ENCODE data around the gene RALGDS. TPM values are rescaled to one million over a fixed set of nuclear protein-coding genes. Genes with fewer than 3 reads are reported as not detected.

Gene RALGDS
- total and polyA plus RNA-seq, 9 of the 15 experiments (the other 6 are each of a cell fraction or from before 2014, with no cell fraction given) = 0.75 to 43.3 (median 27.1) TPM

GRCh38 chr9:133107245-133107722, 13.8 kb downstream of the RALGDS start:
- WGBS (ENCODE audit: insufficient coverage, low coverage, missing lambda C conversion rate) = 91% methylated on average over 7 of the region's 13 CpGs
- in situ Hi-C loops (cut with MboI) (loop anchor here (5.0 kb wide), 1 partner anchor 40 kb away; no protein-coding TSS in a partner anchor), intact Hi-C loops (cut with micrococcal nuclease) (no loop called here)
- 0 out of 4 replicates have a peak overlapping the region, but pooled peaks of 1 of the 2 experiments have one; percentile 45 for H3K9ac ChIP-seq (ENCODE audit: insufficient read depth in 1 of 2, low read depth in 2 of 2, low read length in 2 of 2)
- H3K27me3 ChIP-seq (ENCODE audit: control insufficient read depth in 2 of 2, insufficient read depth in 2 of 2, low read length in 2 of 2) = no peaks in the 10 kb centered on the region
- H3K36me3 ChIP-seq (ENCODE audit: control insufficient read depth, insufficient read depth, low read length) = peaks cover 95% of the 10 kb centered on the region; the same call in 2 of the 3 replicates
- ChIA-PET CTCF (ENCODE audit: low intra/inter-chr PET ratio) (no interaction called here), POLR2A (interaction anchor here (1.2 to 3.3 kb wide), 4 partner anchors 7 to 16 kb away, joined by 3 to 12 read pairs (median 8); partner anchors contain the start of gene RALGDS)
- H3K9me3 ChIP-seq (replicated peaks; ENCODE audit: control insufficient read depth, insufficient read depth, low read depth, low read length) = no peaks in the 10 kb centered on the region
- peaks cover 0 to 17% of the 10 kb centered on the region in 2 experiments; a peak in 3 of 5 replicates for H3K4me1 ChIP-seq (replicated peaks in 1 of 2; ENCODE audit: control insufficient read depth in 2 of 2, insufficient read depth in 2 of 2, low read length in 2 of 2)
- no peak for DNase-seq (ENCODE audit: extremely low read depth in 1 of 4, low spot score in 3 of 4)
- TF ChIP-seq IFI16 (CRISPR knock-in tag; IDR thresholded peaks at IDR 0.05) (no peak), RFX1 (IDR thresholded peaks at IDR 0.05) (no peak), FOXJ2 (tag; IDR thresholded peaks at IDR 0.05) (no peak)
- peaks cover 8% of the 10 kb centered on the region; the same call in 1 of the 2 replicates for H4K20me1 ChIP-seq (replicated peaks; ENCODE audit: control insufficient read depth, insufficient read depth, low read length)
- H3K4me3 ChIP-seq = no peak overlapping the region
- no peaks in the 10 kb centered on the region for H3K9me1 ChIP-seq (ENCODE audit: control insufficient read depth, insufficient read depth, low read length)
- no peak for ATAC-seq
- FAIRE-seq = no peak
- no peak overlapping the region for H3K4me2 ChIP-seq (ENCODE audit: insufficient read depth, low read length)
- no TSS peak for BruUV-seq (replicated peaks)
- H3K27ac ChIP-seq (ENCODE audit: extremely low read depth, low read depth, low read length) = no peak overlapping the region
- H3K79me2 ChIP-seq (ENCODE audit: control insufficient read depth, insufficient read depth, low read length) = peaks cover 5% of the 10 kb centered on the region; the same call in 1 of the 3 replicates
- no peak overlapping the region for H2AFZ ChIP-seq (ENCODE audit: low read depth, low read length)

- in situ Hi-C loops (cut with MboI) (loop anchor here (5.0 kb wide), 1 partner anchor 41 kb away; no protein-coding TSS in a partner anchor), intact Hi-C loops (cut with micrococcal nuclease) (no loop called here)
- CTCF ChIA-PET (ENCODE audit: low intra/inter-chr PET ratio) = no interaction called here
- no peak overlapping the region for H3K4me2 ChIP-seq (ENCODE audit: insufficient read depth, low read length)
- H3K9me1 ChIP-seq (ENCODE audit: control insufficient read depth, insufficient read depth, low read length) = no peaks in the 10 kb centered on the region
- no peak overlapping the region for H3K27ac ChIP-seq (ENCODE audit: extremely low read depth, low read depth, low read length)
- H3K36me3 ChIP-seq (ENCODE audit: control insufficient read depth, insufficient read depth, low read length) = peaks cover 95% of the 10 kb centered on the region; the same call in 2 of the 3 replicates
- H3K9me3 ChIP-seq (replicated peaks; ENCODE audit: control insufficient read depth, insufficient read depth, low read depth, low read length) = no peaks in the 10 kb centered on the region
- 0 out of 4 replicates have a peak overlapping the region, but pooled peaks of 1 of the 2 experiments have one; percentile 20 for H3K9ac ChIP-seq (ENCODE audit: insufficient read depth in 1 of 2, low read depth in 2 of 2, low read length in 2 of 2)
- no peaks in the 10 kb centered on the region for H3K79me2 ChIP-seq (ENCODE audit: control insufficient read depth, insufficient read depth, low read length)
- H3K27me3 ChIP-seq (ENCODE audit: control insufficient read depth in 2 of 2, insufficient read depth in 2 of 2, low read length in 2 of 2) = no peaks in the 10 kb centered on the region
- peaks cover 0 to 12% of the 10 kb centered on the region in 2 experiments; a peak in 2 of 5 replicates for H3K4me1 ChIP-seq (replicated peaks in 1 of 2; ENCODE audit: control insufficient read depth in 2 of 2, insufficient read depth in 2 of 2, low read length in 2 of 2)
- no peak for ATAC-seq
- no peak overlapping the region for H3K4me3 ChIP-seq
- no peak for FAIRE-seq
- H4K20me1 ChIP-seq (replicated peaks; ENCODE audit: control insufficient read depth, insufficient read depth, low read length) = peaks cover 8% of the 10 kb centered on the region; the same call in 1 of the 2 replicates
- no peak overlapping the region for H2AFZ ChIP-seq (ENCODE audit: low read depth, low read length)
- DNase-seq (ENCODE audit: extremely low read depth in 1 of 4, low spot score in 3 of 4) = no peak
- POLR2A ChIA-PET = interaction anchor here (1.1 to 2.3 kb wide), 4 partner anchors 8 to 37 kb away, joined by 3 to 7 read pairs (median 6); partner anchors contain the start of gene RALGDS
- peak; percentile 52; the same call in 1 of the 2 replicates for TF ChIP-seq POLR2G (IDR thresholded peaks at IDR 0.05; ENCODE audit: low read depth, low read length)
- TF ChIP-seq PHB2 (IDR thresholded peaks at IDR 0.05; ENCODE audit: low read depth) = no peak
- TF ChIP-seq BMI1 (IDR thresholded peaks at IDR 0.05; ENCODE audit: low read length) = no peak
- TF ChIP-seq NR2F6 (CRISPR knock-in tag; IDR thresholded peaks at IDR 0.05) = no peak
- TF ChIP-seq TFAP4 (CRISPR knock-in tag; IDR thresholded peaks at IDR 0.05; ENCODE audit: borderline replicate concordance) = no peak
- TF ChIP-seq MBD1 (CRISPR knock-in tag; IDR thresholded peaks at IDR 0.05) = no peak
- no TSS peak for BruUV-seq (replicated peaks)
- 93% methylated on average over 14 of the region's 17 CpGs for WGBS (ENCODE audit: insufficient coverage, low coverage, missing lambda C conversion rate)
Observed at GRCh38 chr9:133106511-133107244, 14.4 kb downstream of the RALGDS start.
